GM18873 (cell line): ENCODE results near the gene TBCB.

Source experiments
- ATAC-seq: cut with Tn5 transposase; IDR thresholded peaks from one replicate; pipeline ENCODE4 v1.9.1; 2021; ENCODE audit warnings: mild to moderate bottlenecking, moderate library complexity, moderate number of reproducible peaks; ENCODE audit not compliant: unreplicated experiment, low FRiP score

TBCB gene

DNA sequence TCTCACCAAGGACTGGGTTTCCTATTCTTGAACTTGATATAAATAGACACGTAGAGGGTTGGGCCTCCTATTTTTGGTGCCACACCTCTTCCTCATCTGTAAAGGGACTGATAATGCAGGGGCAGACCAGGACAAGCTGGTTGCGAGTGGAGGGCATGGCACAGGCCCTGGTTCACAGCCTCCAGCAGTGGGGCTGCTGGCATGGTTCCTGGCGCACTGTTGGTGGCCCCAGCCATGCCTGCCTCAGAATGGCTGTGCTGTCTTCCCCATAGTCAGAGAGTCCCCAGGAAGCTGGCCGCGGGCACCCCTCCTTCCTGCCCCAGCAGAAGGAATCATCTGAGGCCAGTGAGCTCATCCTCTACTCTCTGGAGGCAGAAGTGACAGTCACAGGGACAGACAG is 14.8 kb upstream of the TBCB start:
- no peak for ATAC-seq

- no peak for ATAC-seq
Measured at GRCh38 chr19:36101550-36102327, 13.5 kb upstream of the TBCB start.

GRCh38 chr19:36103040-36103626 is 12.1 kb upstream of the TBCB start:
- no peak for ATAC-seq

DNA sequence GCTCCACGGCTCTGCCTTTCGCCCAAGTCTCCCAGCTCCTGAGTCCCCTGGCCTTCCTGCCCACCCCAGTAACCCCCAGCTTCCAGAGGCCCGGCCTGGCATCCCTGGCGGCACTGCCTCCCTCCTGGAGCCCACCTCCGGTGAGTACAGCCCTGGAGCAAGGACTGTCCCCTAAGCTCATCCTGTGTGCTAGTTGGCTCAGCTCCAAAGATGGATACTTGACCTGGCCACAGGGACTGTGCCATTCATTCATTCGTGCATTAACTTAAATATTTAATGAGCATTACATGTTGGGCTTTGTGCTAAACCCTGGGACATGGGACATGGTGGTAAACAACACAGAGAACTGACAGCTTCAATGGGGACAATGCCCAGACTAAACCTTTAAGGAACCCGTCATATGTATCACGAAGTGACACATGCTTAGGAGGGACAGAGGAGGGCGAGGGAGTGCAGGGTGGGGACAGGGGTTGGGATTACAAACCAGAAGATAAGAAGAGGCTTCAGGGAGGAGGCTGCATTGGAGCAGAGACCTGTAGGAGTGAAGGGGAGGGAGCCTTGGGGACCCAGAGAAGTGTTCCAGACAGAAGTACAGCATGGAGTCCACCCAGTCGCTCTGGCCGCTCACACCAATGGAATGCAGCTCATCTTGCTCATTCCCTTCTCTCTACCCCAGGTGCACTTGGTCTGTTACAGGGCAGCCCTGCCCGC is 11.3 kb upstream of the TBCB start:
- ATAC-seq, result no peak

DNA sequence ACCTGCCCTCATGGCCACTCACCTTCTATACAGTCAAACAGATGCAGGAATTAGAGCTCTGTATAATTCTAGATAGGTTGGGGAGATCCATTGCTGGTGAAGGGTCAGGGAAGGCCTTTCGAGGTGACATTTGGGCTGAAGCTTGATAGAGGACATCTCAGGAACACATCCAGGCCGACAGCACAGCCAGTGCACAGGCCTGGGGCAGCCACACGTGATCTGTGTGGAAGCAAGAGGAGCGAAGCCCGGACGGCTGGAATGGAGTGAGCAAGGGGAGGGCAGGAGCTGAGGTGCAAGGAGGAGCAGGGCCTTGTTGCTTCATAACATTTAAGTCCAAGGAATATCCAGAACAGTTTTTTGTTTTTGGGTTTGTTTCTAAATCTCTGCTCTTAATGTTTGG is 8.8 kb upstream of the TBCB start:
- no peak for ATAC-seq

GRCh38 chr19:36106991-36107390 is 8.3 kb upstream of the TBCB start:
- no peak for ATAC-seq

- no peak for ATAC-seq
Measured at GRCh38 chr19:36108684-36109083, 6.6 kb upstream of the TBCB start.

DNA sequence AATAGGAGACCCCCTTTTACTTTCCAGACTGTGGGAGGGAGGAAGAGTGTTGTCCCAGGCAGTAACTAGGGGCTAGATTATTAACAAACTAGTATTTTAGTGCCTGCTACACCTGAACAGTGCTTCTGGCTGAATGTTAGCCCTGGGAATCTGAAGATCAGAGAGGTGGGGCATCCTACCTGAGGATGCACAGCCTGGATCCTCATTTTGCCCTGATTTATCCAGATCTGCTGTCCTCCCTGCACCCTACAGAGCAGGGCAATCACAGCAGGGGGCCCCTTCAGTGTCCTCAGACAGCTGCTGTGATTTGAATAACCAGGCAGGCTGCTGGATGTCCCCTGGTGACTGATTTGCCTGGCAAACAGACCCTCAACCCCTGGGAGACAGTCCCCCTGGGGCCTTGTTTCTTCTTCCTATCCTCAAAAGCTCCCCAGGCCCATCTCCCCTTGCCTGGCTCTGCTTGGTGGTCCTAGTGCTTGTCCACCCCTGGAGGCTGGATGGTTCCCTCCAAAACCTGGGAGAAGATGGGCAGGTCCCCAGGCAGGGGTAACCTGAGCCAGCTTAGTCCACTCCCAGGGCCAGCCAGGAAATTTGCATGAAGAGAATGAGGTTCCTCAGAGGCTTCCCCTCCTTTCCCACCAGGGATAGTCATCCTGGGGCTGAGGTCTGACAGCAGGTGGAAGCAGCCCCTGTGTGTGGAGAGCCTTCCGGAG is 4.6 kb upstream of the TBCB start, which contains the start of gene OVOL3:
OVOL3 (plus strand) TSS at position 657 of the 713 bp plus-strand sequence. CDS start 60 bp downstream, outside the sequence.
- ATAC-seq, result no peak

- ATAC-seq, result no peak
Measured at GRCh38 chr19:36111200-36111539, 4.1 kb upstream of the TBCB start.

- no peak for ATAC-seq
Measured at GRCh38 chr19:36112678-36113077, 2.6 kb upstream of the TBCB start.

DNA sequence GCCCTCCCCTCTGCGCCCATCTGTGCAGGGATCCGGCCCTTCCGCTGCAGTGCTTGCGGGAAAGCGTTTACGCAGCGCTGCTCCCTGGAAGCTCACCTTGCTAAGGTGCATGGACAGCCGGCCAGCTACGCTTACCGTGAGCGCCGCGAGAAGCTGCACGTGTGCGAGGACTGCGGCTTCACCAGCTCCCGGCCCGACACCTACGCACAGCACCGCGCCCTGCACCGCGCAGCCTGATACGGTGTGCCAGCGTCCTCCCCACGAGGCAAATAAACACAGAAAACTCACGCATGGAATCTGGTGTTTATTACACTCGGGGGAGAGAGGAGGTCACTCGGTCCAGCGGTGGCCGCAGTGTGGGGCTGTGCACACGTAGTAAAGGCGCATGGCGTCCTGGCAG is 1.8 kb upstream of the TBCB start:
- no peak for ATAC-seq

- no peak for ATAC-seq
Measured at GRCh38 chr19:36113894-36114720, 1.2 kb upstream of the TBCB start.

DNA sequence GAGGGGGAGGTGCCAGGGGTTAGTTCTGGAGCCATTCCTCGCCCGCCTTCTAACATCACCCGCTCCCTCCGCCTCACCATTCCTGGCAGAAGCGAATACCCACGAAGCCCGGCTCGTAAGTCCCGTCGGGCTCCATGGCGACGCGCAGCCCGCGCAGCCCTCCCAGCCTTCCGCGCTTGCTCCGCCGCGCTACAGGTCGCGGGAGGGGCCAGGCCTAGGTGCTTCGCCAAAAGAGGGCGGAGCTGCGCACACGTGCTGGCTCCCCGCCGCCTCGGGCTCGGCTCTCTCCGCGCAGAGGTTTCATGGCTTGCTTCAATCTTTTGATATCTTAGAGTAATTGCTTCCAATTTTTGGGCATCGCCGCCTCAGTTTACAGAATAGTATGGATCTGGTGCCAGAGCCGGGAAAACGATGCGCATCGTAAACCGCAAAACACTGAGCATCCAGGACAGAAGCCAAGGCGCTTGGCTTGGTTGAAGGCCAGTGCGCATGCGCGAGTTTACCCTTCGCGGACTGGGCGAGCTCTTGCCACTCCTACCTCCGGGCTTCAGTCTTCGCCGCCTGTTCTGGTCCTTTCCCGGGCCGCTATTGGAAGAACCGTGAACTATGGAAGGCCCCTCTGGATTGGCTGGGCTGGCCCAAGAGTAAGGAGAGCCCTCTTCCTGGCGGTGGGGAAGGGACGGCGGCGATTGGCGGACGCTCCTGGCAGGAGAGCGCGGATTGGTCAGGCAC is 381 bp upstream of the TBCB start, which contains the start of gene POLR2I:
POLR2I (minus strand) TSS at position 155 of the 732 bp plus-strand sequence; CDS start at position 136, 19 bp downstream.
- peak; percentile 80 for ATAC-seq

DNA sequence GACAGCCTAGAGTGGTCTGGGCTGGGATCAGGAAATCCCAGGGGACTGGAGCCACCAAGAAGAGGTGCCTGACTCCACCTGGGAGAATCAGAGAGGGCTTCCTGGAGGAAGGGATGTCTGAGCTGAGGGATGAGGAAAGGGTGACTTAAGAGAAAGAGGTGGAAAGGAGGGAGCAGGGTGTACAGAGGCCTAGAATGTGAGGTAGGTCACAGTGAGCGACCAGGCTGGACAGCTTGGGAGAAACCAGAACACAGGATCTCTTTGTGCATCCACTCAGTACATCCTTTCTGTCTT is 1.0 kb downstream of the TBCB start:
- ATAC-seq, result no peak

GRCh38 chr19:36120092-36120983 is 5.1 kb downstream of the TBCB start:
- no peak for ATAC-seq

DNA sequence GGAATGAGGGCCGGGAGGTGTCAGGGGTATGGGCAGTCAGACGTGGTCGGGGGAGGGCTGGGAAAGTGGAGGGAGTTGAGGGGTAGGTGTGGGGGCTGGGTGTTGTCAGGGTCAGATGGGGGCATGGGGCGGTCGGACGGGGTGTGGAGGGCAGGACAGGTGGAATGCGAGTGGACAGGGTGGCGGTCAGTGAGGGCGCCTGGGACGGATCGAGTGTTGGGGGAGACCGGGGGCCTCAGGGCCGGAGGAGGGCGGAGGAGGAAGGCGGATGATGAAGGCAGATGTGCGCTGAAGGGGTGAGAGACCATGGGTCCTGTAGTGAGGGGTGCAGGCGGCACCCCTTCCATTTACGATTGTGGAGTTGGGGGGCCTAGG is 5.7 kb downstream of the TBCB start:
- no peak for ATAC-seq

GRCh38 chr19:36121486-36122124 is 6.3 kb downstream of the TBCB start:
- ATAC-seq, result no peak

- no peak for ATAC-seq
Measured at GRCh38 chr19:36125557-36125956, 10.3 kb downstream of the TBCB start.
